ENCODE data around the gene MEIOSIN. TPM values are rescaled to one million over a fixed set of nuclear protein-coding genes. Genes with fewer than 3 reads are reported as not detected.
A peak's percentile ranks its signal among the peaks of the same experiment; 100 is the strongest.

The MEIOSIN gene
- total and polyA plus RNA-seq, 2 of the 13 experiments (the other 11 are each of a cell fraction or from before 2014, with no cell fraction given) = not detected

- TF ChIP-seq DZIP1 (CRISPR knock-in tag; IDR thresholded peaks at IDR 0.05) (peak; percentile 94; the same call in 1 of the 2 replicates), BCLAF1 (IDR thresholded peaks at IDR 0.05) (no peak), ZNF615 (CRISPR knock-in tag; IDR thresholded peaks at IDR 0.05; ENCODE audit: borderline replicate concordance) (no peak), EZH2 (conservative IDR thresholded peaks at IDR 0.05; ENCODE audit: low read depth, low read length) (no peak), ZNF746 (CRISPR knock-in tag; IDR thresholded peaks at IDR 0.05) (no peak), GPBP1L1 (CRISPR knock-in tag; IDR thresholded peaks at IDR 0.05) (no peak), SP4 (CRISPR knock-in tag; IDR thresholded peaks at IDR 0.05) (peak; percentile 40; the same call in 1 of the 2 replicates), HOXA3 (CRISPR knock-in tag; IDR thresholded peaks at IDR 0.05) (no peak), MED8 (CRISPR knock-in tag; IDR thresholded peaks at IDR 0.05; ENCODE audit: insufficient replicate concordance) (no peak), NR0B2 (CRISPR knock-in tag; IDR thresholded peaks at IDR 0.05) (peak; percentile 66), HMGXB4 (CRISPR knock-in tag; IDR thresholded peaks at IDR 0.05; ENCODE audit: borderline replicate concordance in 1 of 2, low read depth in 1 of 2) (peak in 1 of 2 experiments; percentile 47; a peak in 3 of 4 replicates), TFAP4 (IDR thresholded peaks at IDR 0.05; ENCODE audit: borderline replicate concordance, low read depth) (peak; percentile 21; the same call in 1 of the 2 replicates), IRX3 (CRISPR knock-in tag; IDR thresholded peaks at IDR 0.05; ENCODE audit: borderline replicate concordance, low read depth) (peak; percentile 48; the same call in 1 of the 2 replicates), SRSF1 (optimal IDR thresholded peaks at IDR 0.05; ENCODE audit: low read depth, low read length) (peak; percentile 32), ZNF33B (CRISPR knock-in tag; IDR thresholded peaks at IDR 0.05) (no peak), AGO1 (IDR thresholded peaks at IDR 0.05; ENCODE audit: low read depth, low read length, poor library complexity, severe bottlenecking) (peak; percentile 65), ZNF224 (CRISPR knock-in tag; IDR thresholded peaks at IDR 0.05) (0 out of 2 replicates have a peak, but pooled peaks have one; percentile 79)
Observed at GRCh38 chr19:45767881-45768654, 34.8 kb downstream of the MEIOSIN start (continued).

Measured in HepG2 (cell line).